Peyer's patch (tissue), 4 donors: ENCODE measurements around the gene DNASE1L3.

Source experiments
- POLR2A ChIP-seq, 2 donors: fragments of 450-650 bp; IDR thresholded peaks; one replicate each; pipeline ENCODE4 v1.5.1; 2017; ENCODE audit warnings: antibody characterized with exemption in 2 of 2, mild to moderate bottlenecking in 2 of 2, moderate library complexity in 2 of 2
- TF ChIP-seq, protein P1 (sequence below), 6 experiments: fragments of 450-650 bp in 4 of 6; fragments of 200-600 bp in 2 of 6; sonication (generic) in 1 of 6; IDR thresholded peaks; one replicate each; pipeline ENCODE4 v1.5.1; 2017 to 2019; ENCODE audit warnings: antibody characterized with exemption in 6 of 6, mild to moderate bottlenecking in 3 of 6, moderate library complexity in 1 of 6

DNA sequence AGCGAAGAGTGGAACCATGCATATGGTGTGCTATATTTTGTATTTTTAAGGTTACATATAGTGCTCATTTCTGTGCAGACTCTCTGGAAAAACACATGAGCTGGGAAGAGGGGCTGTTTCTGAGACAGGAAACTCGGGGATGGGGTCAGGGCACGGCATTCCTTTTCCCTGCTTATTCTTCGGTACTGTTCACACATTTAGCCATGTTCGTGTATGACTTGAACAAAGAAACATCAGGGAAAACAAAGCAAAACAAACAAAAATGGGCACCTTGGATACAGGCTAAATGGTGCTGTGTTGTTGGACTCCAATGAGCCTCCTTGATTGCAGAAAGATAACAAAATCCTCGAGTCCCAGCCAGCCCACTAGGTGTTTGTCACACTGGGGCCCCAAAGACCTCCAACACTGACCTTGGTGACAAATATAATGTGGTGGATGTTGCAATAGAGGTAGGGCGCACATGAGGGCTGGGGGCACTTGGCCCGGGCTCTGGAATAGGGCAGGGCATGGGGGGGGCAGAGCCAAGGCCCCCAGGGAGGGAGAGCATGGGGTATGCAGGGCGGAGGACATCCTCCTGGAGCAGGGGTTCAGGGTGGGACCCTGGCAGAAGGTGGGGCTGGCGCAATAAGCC is 19.3 kb downstream of the DNASE1L3 start:
- TF ChIP-seq POLR2A (IDR thresholded peaks at IDR 0.05), result no peak
- TF ChIP-seq, protein P1, sequence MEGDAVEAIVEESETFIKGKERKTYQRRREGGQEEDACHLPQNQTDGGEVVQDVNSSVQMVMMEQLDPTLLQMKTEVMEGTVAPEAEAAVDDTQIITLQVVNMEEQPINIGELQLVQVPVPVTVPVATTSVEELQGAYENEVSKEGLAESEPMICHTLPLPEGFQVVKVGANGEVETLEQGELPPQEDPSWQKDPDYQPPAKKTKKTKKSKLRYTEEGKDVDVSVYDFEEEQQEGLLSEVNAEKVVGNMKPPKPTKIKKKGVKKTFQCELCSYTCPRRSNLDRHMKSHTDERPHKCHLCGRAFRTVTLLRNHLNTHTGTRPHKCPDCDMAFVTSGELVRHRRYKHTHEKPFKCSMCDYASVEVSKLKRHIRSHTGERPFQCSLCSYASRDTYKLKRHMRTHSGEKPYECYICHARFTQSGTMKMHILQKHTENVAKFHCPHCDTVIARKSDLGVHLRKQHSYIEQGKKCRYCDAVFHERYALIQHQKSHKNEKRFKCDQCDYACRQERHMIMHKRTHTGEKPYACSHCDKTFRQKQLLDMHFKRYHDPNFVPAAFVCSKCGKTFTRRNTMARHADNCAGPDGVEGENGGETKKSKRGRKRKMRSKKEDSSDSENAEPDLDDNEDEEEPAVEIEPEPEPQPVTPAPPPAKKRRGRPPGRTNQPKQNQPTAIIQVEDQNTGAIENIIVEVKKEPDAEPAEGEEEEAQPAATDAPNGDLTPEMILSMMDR (IDR thresholded peaks at IDR 0.05), result no peak
